ENCODE data around the gene NASP.
A peak's percentile ranks its signal among the peaks of the same experiment; 100 is the strongest.

NASP gene

GRCh38 chr1:45583666-45584350 lies at the start of gene NASP:
Gene NASP (plus strand): TSS chr1:45584041. CDS start chr1:45584147, 106 bp downstream.
- peak; percentile 93 for DNase-seq

- DNase-seq, result peak; percentile 48
Observed at GRCh38 chr1:45535988-45536766, 47.7 kb upstream of the NASP start.

GRCh38 chr1:45536886-45537285 lies 47.0 kb upstream of the NASP start:
- DNase-seq, result no peak

GRCh38 chr1:45541193-45541592 lies 42.6 kb upstream of the NASP start:
- DNase-seq, result no peak

- no peak for DNase-seq
Observed at GRCh38 chr1:45542591-45542990, 41.2 kb upstream of the NASP start.

GRCh38 chr1:45543581-45544417 lies 40.0 kb upstream of the NASP start:
- peak; percentile 86 for DNase-seq

GRCh38 chr1:45544530-45544929 lies 39.3 kb upstream of the NASP start:
- DNase-seq, result no peak

GRCh38 chr1:45545019-45545493 lies 38.8 kb upstream of the NASP start:
- DNase-seq, result peak; percentile 78

GRCh38 chr1:45545553-45546310 lies 38.1 kb upstream of the NASP start:
- DNase-seq, result no peak

GRCh38 chr1:45550401-45551351 lies 33.2 kb upstream of the NASP start, which contains the start of gene AKR1A1:
Gene AKR1A1 (plus strand): TSS chr1:45550826. CDS start chr1:45561795, 10,969 bp downstream.
- DNase-seq, result peak; percentile 95

GRCh38 chr1:45551684-45552083 lies 32.2 kb upstream of the NASP start:
- DNase-seq, result no peak

GRCh38 chr1:45552331-45552730 lies 31.5 kb upstream of the NASP start:
- DNase-seq, result no peak

- no peak for DNase-seq
Observed at GRCh38 chr1:45554198-45554597, 29.6 kb upstream of the NASP start.

- no peak for DNase-seq
Observed at GRCh38 chr1:45557422-45557944, 26.4 kb upstream of the NASP start.

- DNase-seq, result no peak
Observed at GRCh38 chr1:45563843-45564242, 20.0 kb upstream of the NASP start.

GRCh38 chr1:45566722-45567121 lies 17.1 kb upstream of the NASP start:
- DNase-seq, result no peak

GRCh38 chr1:45567911-45568310 lies 15.9 kb upstream of the NASP start:
- DNase-seq, result no peak

- no peak for DNase-seq
Observed at GRCh38 chr1:45568421-45568820, 15.4 kb upstream of the NASP start.

- no peak for DNase-seq
Observed at GRCh38 chr1:45569571-45569961, 14.3 kb upstream of the NASP start.

GRCh38 chr1:45569962-45570581 lies 13.8 kb upstream of the NASP start:
- peak; percentile 81 for DNase-seq
